ENCODE measurements around the gene SRL. TPM values are rescaled to one million over a fixed set of nuclear protein-coding genes. Genes with fewer than 3 reads are reported as not detected.

SRL gene
- total and polyA plus RNA-seq, 2 of the 4 experiments (the other 2 are of a cell fraction): under 0.01 to 0.14 TPM

DNA sequence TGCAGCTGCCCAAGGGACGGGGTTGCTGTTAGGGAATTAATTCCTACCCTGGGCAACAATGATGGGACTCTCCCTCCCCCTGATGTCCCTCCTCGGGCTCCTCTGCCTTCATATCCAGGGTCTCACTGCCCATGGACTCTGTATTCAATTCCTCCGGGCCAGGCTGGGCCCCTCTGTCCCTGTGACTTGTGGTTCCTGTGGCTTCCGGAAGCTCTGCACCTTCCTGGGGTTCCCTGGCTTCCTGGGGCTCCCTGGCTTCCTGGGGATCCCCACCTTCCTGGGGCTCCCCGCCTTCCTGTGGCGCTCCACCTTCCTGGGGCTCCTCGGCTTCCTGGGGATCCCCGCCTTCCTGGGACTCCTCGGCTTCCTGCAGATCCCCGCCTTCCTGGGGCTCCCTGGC, 35.2 kb downstream of the SRL start:
- Histone ChIP-seq H3K36me3 (ENCODE audit: control insufficient read depth, insufficient read depth, low read length) (no peaks in the 10 kb centered on the region), H3K27me3 (ENCODE audit: control insufficient read depth, insufficient read depth, low read length) (no peaks in the 10 kb centered on the region), H3K18ac (ENCODE audit: low read depth, low read length) (no peak overlapping the region), H3K56ac (ENCODE audit: extremely low read depth, insufficient read depth, low read length) (no peak overlapping the region), H3K4me3 (ENCODE audit: insufficient read depth, low read depth, low read length) (no peak overlapping the region), H3K4ac (ENCODE audit: low read depth, low read length) (no peak overlapping the region), H3K9me3 (ENCODE audit: control insufficient read depth, insufficient read depth, low read length) (no peaks in the 10 kb centered on the region), H2BK15ac (ENCODE audit: low read depth, low read length) (no peak overlapping the region), H2BK120ac (ENCODE audit: low read depth, low read length) (no peak overlapping the region), H3K4me1 (ENCODE audit: control insufficient read depth, insufficient read depth, low read length) (no peaks in the 10 kb centered on the region; the same call in 1 of the 2 replicates), H3K9me1 (ENCODE audit: insufficient read depth, low read length) (no peaks in the 10 kb centered on the region), H3K4me2 (ENCODE audit: low read depth, low read length) (no peak overlapping the region), H4K91ac (ENCODE audit: insufficient read depth, low read depth, low read length) (no peak overlapping the region), H4K5ac (ENCODE audit: low read depth, low read length) (no peak overlapping the region), H2AK5ac (ENCODE audit: low read depth, low read length) (no peak overlapping the region), H4K20me1 (ENCODE audit: insufficient read depth, low read length) (no peaks in the 10 kb centered on the region), H2BK5ac (ENCODE audit: low read depth, low read length, poor library complexity, severe bottlenecking) (no peak overlapping the region), H2AFZ (replicated peaks; ENCODE audit: low read length, poor library complexity) (no peak overlapping the region), H3K23ac (ENCODE audit: low read depth, low read length) (no peak overlapping the region), H3K14ac (replicated peaks; ENCODE audit: low read depth, low read length) (no peak overlapping the region), H3K9ac (ENCODE audit: low read depth, low read length) (no peak overlapping the region), H3K79me1 (ENCODE audit: low read depth in 1 of 2, low read length in 2 of 2) (no peaks in the 10 kb centered on the region), H2BK20ac (ENCODE audit: low read depth, low read length) (no peak overlapping the region), H2AK9ac (replicated peaks; ENCODE audit: low read depth, low read length, poor library complexity) (no peak overlapping the region), H4K8ac (ENCODE audit: low read depth in 2 of 2, low read length in 2 of 2) (no peak overlapping the region), H3K27ac (ENCODE audit: insufficient read depth, low read length) (no peak overlapping the region)
- ATAC-seq (ENCODE audit: low read depth) (no peak), DNase-seq (no peak)
- dilution Hi-C loops (cut with HindIII; ENCODE audit: low sequenced_read_pairs, unreplicated experiment): no loop called here
- in situ Hi-C loops (cut with MboI; ENCODE audit: low sequenced_read_pairs): no loop called here
- ChIA-PET CTCF (no interaction called here), POLR2A (ENCODE audit: unreplicated experiment) (no interaction called here)
- BruUV-seq (replicated peaks): no TSS peak
- TF ChIP-seq RFX5 (IDR thresholded peaks at IDR 0.05; ENCODE audit: low read depth, low read length): no peak
- TF ChIP-seq, protein P1, sequence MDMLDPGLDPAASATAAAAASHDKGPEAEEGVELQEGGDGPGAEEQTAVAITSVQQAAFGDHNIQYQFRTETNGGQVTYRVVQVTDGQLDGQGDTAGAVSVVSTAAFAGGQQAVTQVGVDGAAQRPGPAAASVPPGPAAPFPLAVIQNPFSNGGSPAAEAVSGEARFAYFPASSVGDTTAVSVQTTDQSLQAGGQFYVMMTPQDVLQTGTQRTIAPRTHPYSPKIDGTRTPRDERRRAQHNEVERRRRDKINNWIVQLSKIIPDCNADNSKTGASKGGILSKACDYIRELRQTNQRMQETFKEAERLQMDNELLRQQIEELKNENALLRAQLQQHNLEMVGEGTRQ (IDR thresholded peaks at IDR 0.05; ENCODE audit: low read depth, low read length): no peak
- TF ChIP-seq RCOR1 (IDR thresholded peaks at IDR 0.05; ENCODE audit: insufficient replicate concordance, low read length): no peak
- no peak for TF ChIP-seq MXI1 (IDR thresholded peaks at IDR 0.05; ENCODE audit: borderline replicate concordance, low read depth, low read length)
- no peak for TF ChIP-seq BHLHE40 (IDR thresholded peaks at IDR 0.05; ENCODE audit: low read depth, low read length)
- TF ChIP-seq POLR2A (IDR thresholded peaks at IDR 0.05; ENCODE audit: low read depth, low read length): no peak
- TF ChIP-seq SMC3 (IDR thresholded peaks at IDR 0.05; ENCODE audit: low read depth, low read length): no peak
- TF ChIP-seq CEBPB (IDR thresholded peaks at IDR 0.05; ENCODE audit: low read depth, low read length): no peak
- TF ChIP-seq, protein P2, sequence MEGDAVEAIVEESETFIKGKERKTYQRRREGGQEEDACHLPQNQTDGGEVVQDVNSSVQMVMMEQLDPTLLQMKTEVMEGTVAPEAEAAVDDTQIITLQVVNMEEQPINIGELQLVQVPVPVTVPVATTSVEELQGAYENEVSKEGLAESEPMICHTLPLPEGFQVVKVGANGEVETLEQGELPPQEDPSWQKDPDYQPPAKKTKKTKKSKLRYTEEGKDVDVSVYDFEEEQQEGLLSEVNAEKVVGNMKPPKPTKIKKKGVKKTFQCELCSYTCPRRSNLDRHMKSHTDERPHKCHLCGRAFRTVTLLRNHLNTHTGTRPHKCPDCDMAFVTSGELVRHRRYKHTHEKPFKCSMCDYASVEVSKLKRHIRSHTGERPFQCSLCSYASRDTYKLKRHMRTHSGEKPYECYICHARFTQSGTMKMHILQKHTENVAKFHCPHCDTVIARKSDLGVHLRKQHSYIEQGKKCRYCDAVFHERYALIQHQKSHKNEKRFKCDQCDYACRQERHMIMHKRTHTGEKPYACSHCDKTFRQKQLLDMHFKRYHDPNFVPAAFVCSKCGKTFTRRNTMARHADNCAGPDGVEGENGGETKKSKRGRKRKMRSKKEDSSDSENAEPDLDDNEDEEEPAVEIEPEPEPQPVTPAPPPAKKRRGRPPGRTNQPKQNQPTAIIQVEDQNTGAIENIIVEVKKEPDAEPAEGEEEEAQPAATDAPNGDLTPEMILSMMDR (conservative IDR thresholded peaks at IDR 0.05; ENCODE audit: low read depth, low read length): no peak
- TF ChIP-seq, protein P3, sequence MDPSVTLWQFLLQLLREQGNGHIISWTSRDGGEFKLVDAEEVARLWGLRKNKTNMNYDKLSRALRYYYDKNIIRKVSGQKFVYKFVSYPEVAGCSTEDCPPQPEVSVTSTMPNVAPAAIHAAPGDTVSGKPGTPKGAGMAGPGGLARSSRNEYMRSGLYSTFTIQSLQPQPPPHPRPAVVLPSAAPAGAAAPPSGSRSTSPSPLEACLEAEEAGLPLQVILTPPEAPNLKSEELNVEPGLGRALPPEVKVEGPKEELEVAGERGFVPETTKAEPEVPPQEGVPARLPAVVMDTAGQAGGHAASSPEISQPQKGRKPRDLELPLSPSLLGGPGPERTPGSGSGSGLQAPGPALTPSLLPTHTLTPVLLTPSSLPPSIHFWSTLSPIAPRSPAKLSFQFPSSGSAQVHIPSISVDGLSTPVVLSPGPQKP (IDR thresholded peaks at IDR 0.05; ENCODE audit: borderline replicate concordance, low read depth, low read length): no peak
- TF ChIP-seq NFE2L2 (IDR thresholded peaks at IDR 0.05; ENCODE audit: low read depth, low read length): no peak
- TF ChIP-seq MAZ (IDR thresholded peaks at IDR 0.05; ENCODE audit: borderline replicate concordance, low read depth, low read length): no peak
- no peak for TF ChIP-seq MAFK (IDR thresholded peaks at IDR 0.05; ENCODE audit: low read depth, low read length)
- TF ChIP-seq RAD21 (IDR thresholded peaks at IDR 0.05; ENCODE audit: low read length): no peak
- TF ChIP-seq FOS (IDR thresholded peaks at IDR 0.05; ENCODE audit: low read depth, low read length): no peak
- TF ChIP-seq CHD1 (IDR thresholded peaks at IDR 0.05; ENCODE audit: low read depth, low read length): no peak
- intact Hi-C loops (cut with micrococcal nuclease): no loop called here
- 84% methylated on average over 5 of the region's 10 CpGs; no CpG with 5 or more reads in 1 of the 2 experiments for WGBS, 2 experiments (ENCODE audit: extremely low coverage in 2 of 2, insufficient read length in 1 of 2)
